A549 (cell line): ENCODE data around the gene CAVIN3. TPM values are rescaled to one million over a fixed set of nuclear protein-coding genes. Genes with fewer than 3 reads are reported as not detected.

Source experiments
- ATAC-seq, 2 experiments: fragments of 200-7000 bp in 1 of 2; fragments of >200 bp in 1 of 2; cut with Nextera tagmentation in 1 of 2; cut with Tn5 transposase in 1 of 2; 3 replicates each; pipeline versions ENCODE4 v1.8.0 to v1.9.1; 2018 to 2020; ENCODE audit warnings: mild to moderate bottlenecking in 1 of 2, moderate library complexity in 1 of 2
- CTCF ChIA-PET: fragments of 300-600 bp; sonication (Branson Sonifier 250); formaldehyde crosslinking; extraction: SDS; loops from one replicate; lab custom pipeline; 2021; ENCODE audit warnings: antibody characterized with exemption, inconsistent platforms; lab: Yijun Ruan, JAX
- POLR2A ChIA-PET: fragments of 350-600 bp; formaldehyde crosslinking; extraction: SDS; loops from one replicate; lab custom pipeline; 2021; ENCODE audit warnings: antibody characterized with exemption, inconsistent platforms; lab: Yijun Ruan, JAX
- DNase-seq, 2 experiments: peaks; one replicate each; pipeline versions ENCODE4 v3.0.0 to v3.0.0-alpha.2; 2011 to 2016; ENCODE audit warnings: low read depth in 1 of 2, low spot score in 1 of 2
- FAIRE-seq: peaks from 2 replicates; lab custom pipeline; 2011; peaks lifted over from hg19 to GRCh38; lab: Jason Lieb, UNC
- H3K27ac ChIP-seq, 2 experiments: fragments of >200 bp; sonication (Bioruptor Twin); formaldehyde crosslinking; 3 replicates each; pipeline ENCODE4 v1.5.1; 2016 to 2017
- H3K4me1 ChIP-seq: fragments of >200 bp; sonication (Bioruptor Twin); formaldehyde crosslinking; 3 replicates; pipeline ENCODE4 v1.6.1; 2016
- H3K4me2 ChIP-seq: fragments of >200 bp; sonication (Bioruptor Twin); formaldehyde crosslinking; 3 replicates; pipeline ENCODE4 v1.6.1; 2016
- H3K4me3 ChIP-seq: fragments of >200 bp; sonication (Bioruptor Twin); formaldehyde crosslinking; 3 replicates; pipeline ENCODE4 v1.5.1; 2016
- H3K9me3 ChIP-seq: fragments of >200 bp; sonication (Bioruptor Twin); formaldehyde crosslinking; 3 replicates; pipeline ENCODE4 v1.6.1; 2016
- CBX2 ChIP-seq: fragments of 200-600 bp; sonication (generic); IDR thresholded peaks from 2 replicates; pipeline ENCODE4 v1.6.1; 2016; ENCODE audit warnings: low read depth, mild to moderate bottlenecking, borderline replicate concordance
- CEBPB ChIP-seq, 2 experiments: fragments of >200 bp in 1 of 2; sonication (Bioruptor Twin) in 1 of 2; formaldehyde crosslinking in 1 of 2; IDR thresholded peaks; 2 replicates each; pipeline ENCODE4 v1.6.1; 2012 to 2016
- EHMT2 ChIP-seq: fragments of 200-600 bp; sonication (generic); IDR thresholded peaks from 2 replicates; pipeline ENCODE4 v1.6.1; 2016; ENCODE audit warnings: antibody characterized with exemption, low read depth, mild to moderate bottlenecking, moderate library complexity
- EP300 ChIP-seq, 2 experiments: fragments of >200 bp; sonication (Bioruptor Twin); formaldehyde crosslinking; IDR thresholded peaks; 2 replicates in 1 of 2; 3 replicates in 1 of 2; pipeline ENCODE4 v1.6.1; 2016 to 2017
- GATA3 ChIP-seq: IDR thresholded peaks from 2 replicates; pipeline ENCODE4 v1.6.1; 2012; ENCODE audit warnings: borderline replicate concordance
- HDAC2 ChIP-seq: fragments of 200-600 bp; sonication (generic); IDR thresholded peaks from 2 replicates; pipeline ENCODE4 v1.6.1; 2016
- HEYL ChIP-seq: fragments of 250-450 bp; sonication (Bioruptor Pico); IDR thresholded peaks from 2 replicates; pipeline ENCODE4 v1.8.0; 2021; ENCODE audit warnings: mild to moderate bottlenecking, moderate library complexity
- JUN ChIP-seq, 2 experiments: fragments of >200 bp; sonication (Bioruptor Twin); formaldehyde crosslinking; IDR thresholded peaks; 2 replicates in 1 of 2; 3 replicates in 1 of 2; pipeline ENCODE4 v1.6.1; 2016 to 2017
- KDM1A ChIP-seq: fragments of 200-600 bp; sonication (generic); IDR thresholded peaks from 2 replicates; pipeline ENCODE4 v1.6.1; 2016; ENCODE audit warnings: low read depth, mild to moderate bottlenecking
- MYC ChIP-seq: IDR thresholded peaks from 2 replicates; pipeline ENCODE4 v1.6.1; 2012; ENCODE audit warnings: mild to moderate bottlenecking, inconsistent platforms, low read length, improper control_type of control experiment, borderline replicate concordance
- NFE2L2 ChIP-seq: fragments of 150-350 bp; conservative IDR thresholded peaks from 2 replicates; pipeline ENCODE4 v1.6.1; 2014; ENCODE audit warnings: low read length
- NPAS2 ChIP-seq: fragments of 250-450 bp; sonication (Bioruptor Pico); IDR thresholded peaks from 2 replicates; pipeline ENCODE4 v1.8.0; 2022; ENCODE audit warnings: mild to moderate bottlenecking, moderate library complexity, borderline replicate concordance
- PBX3 ChIP-seq: IDR thresholded peaks from 2 replicates; pipeline ENCODE4 v1.6.1; 2012
- RARB ChIP-seq: fragments of 250-450 bp; sonication (Bioruptor Pico); IDR thresholded peaks from 2 replicates; pipeline ENCODE4 v1.8.0; 2021; ENCODE audit warnings: mild to moderate bottlenecking, moderate library complexity
- RCOR1 ChIP-seq: fragments of 150-350 bp; IDR thresholded peaks from 2 replicates; pipeline ENCODE4 v1.6.1; 2014; ENCODE audit warnings: antibody characterized with exemption, low read length, low read depth
- RNF2 ChIP-seq: fragments of 200-600 bp; sonication (generic); IDR thresholded peaks from 2 replicates; pipeline ENCODE4 v1.6.1; 2016; ENCODE audit warnings: low read depth, mild to moderate bottlenecking, antibody characterized with exemption, moderate library complexity, borderline replicate concordance
- SREBF2 ChIP-seq: fragments of 450-650 bp; IDR thresholded peaks from 2 replicates; pipeline ENCODE4 v1.6.1; 2014; ENCODE audit warnings: mild to moderate bottlenecking, moderate library complexity
- TP53 ChIP-seq: fragments of 250-450 bp; sonication (Bioruptor Pico); IDR thresholded peaks from 2 replicates; pipeline ENCODE4 v1.5.0; 2021; ENCODE audit warnings: mild to moderate bottlenecking, moderate library complexity
- WGBS: methylation state at CpG from one replicate; pipeline ENCODE4 v1.1.6; 2017; ENCODE audit errors: missing lambda C conversion rate; 5-methylcytosine and 5-hydroxymethylcytosine counted together
- polyA plus RNA-seq, 4 experiments: library from polyadenylated mRNA; depleted of rRNA in 3 of 4; stranded (reverse); fragments of >200 nt; fragmentation: RNase III in 1 of 4; extraction: RNeasy Plus Mini Kit Qiagen cat#74134 plus additional on column Dnase treatment in 1 of 4; gene quantifications; 2 replicates in 3 of 4; 3 replicates in 1 of 4; pipeline ENCODE4 v1.2.3, GENCODE V29; 2011 to 2017
- TF ChIP-seq, protein P1 (sequence below): fragments of >200 bp; sonication (Bioruptor Twin); formaldehyde crosslinking; IDR thresholded peaks from 3 replicates; pipeline ENCODE4 v1.5.1; 2016
- TF ChIP-seq, protein P2 (sequence below): fragments of 200-600 bp; sonication (generic); IDR thresholded peaks from 2 replicates; pipeline ENCODE4 v1.6.1; 2016; ENCODE audit warnings: antibody characterized with exemption, mild to moderate bottlenecking, moderate library complexity
- TF ChIP-seq, protein P3 (sequence below): fragments of >200 bp; sonication (Bioruptor Twin); formaldehyde crosslinking; IDR thresholded peaks from 2 replicates; pipeline ENCODE4 v1.6.1; 2016
- TF ChIP-seq, protein P4 (sequence below): fragments of 250-450 bp; sonication (Bioruptor Pico); IDR thresholded peaks from 2 replicates; pipeline ENCODE4 v1.5.0; 2020; ENCODE audit warnings: low read depth, mild to moderate bottlenecking, moderate library complexity

CAVIN3 gene
- polyA plus RNA-seq, 2 of the 4 experiments (the other 2 are of a cell fraction), result 6.0 to 26.7 TPM

- TF ChIP-seq, protein P1, sequence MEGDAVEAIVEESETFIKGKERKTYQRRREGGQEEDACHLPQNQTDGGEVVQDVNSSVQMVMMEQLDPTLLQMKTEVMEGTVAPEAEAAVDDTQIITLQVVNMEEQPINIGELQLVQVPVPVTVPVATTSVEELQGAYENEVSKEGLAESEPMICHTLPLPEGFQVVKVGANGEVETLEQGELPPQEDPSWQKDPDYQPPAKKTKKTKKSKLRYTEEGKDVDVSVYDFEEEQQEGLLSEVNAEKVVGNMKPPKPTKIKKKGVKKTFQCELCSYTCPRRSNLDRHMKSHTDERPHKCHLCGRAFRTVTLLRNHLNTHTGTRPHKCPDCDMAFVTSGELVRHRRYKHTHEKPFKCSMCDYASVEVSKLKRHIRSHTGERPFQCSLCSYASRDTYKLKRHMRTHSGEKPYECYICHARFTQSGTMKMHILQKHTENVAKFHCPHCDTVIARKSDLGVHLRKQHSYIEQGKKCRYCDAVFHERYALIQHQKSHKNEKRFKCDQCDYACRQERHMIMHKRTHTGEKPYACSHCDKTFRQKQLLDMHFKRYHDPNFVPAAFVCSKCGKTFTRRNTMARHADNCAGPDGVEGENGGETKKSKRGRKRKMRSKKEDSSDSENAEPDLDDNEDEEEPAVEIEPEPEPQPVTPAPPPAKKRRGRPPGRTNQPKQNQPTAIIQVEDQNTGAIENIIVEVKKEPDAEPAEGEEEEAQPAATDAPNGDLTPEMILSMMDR, result peak; percentile 46
- TF ChIP-seq SREBF2, result no peak
- no peak for TF ChIP-seq EP300 (IDR thresholded peaks at IDR 0.05)
These were observed 22.5 kb downstream of the CAVIN3 start (continued) for GRCh38 chr11:6297831-6298230.

DNA sequence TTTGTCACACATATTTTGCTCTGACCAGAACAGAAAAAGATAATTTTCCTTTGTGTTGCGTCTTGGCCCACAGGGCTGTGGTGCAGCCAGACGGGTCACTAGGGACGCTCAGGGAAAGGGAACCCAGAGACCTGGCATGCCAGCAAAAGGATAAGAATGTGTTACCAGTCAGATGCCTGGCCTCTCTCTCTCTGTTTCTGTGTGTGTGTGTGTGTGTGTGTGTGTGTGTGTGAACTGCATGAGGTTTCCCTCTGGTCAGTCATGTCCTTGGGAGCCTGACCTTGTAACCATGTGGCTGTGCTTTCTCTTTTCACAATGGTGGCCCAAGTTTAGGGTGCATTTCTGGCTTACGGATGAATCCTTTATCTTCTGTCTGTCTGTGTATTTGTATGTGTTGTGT lies 35.3 kb downstream of the CAVIN3 start:
- H3K27ac ChIP-seq, result no peak overlapping the region
- TF ChIP-seq KDM1A (no peak), CBX2 (no peak), HEYL (CRISPR knock-in tag) (no peak), RARB (no peak), GATA3 (no peak)
- no peak overlapping the region for H3K4me2 ChIP-seq
- WGBS, result 54% methylated on average over 4 of the region's 4 CpGs
- peaks cover 9% of the 10 kb centered on the region; the same call in 1 of the 3 replicates for H3K4me1 ChIP-seq
- ATAC-seq, result no peak
- H3K4me3 ChIP-seq, result no peak overlapping the region
- CTCF ChIA-PET, result interaction anchor here (1.4 to 1.5 kb wide), 2 partner anchors 13 to 30 kb away, joined by 4 to 5 read pairs; no protein-coding TSS in a partner anchor
- POLR2A ChIA-PET, result no interaction called here
- no peaks in the 10 kb centered on the region for H3K9me3 ChIP-seq
- FAIRE-seq, result no peak
- DNase-seq, result no peak

GRCh38 chr11:6284250-6284649 lies 36.1 kb downstream of the CAVIN3 start:
- peaks cover 9% of the 10 kb centered on the region; the same call in 1 of the 3 replicates for H3K4me1 ChIP-seq
- DNase-seq (no peak), FAIRE-seq (no peak), ATAC-seq (no peak)
- ChIA-PET CTCF (no interaction called here), POLR2A (no interaction called here)
- H3K4me2 ChIP-seq, result no peak overlapping the region
- H3K9me3 ChIP-seq, result no peaks in the 10 kb centered on the region
- H3K27ac ChIP-seq, result no peak overlapping the region
- WGBS, result 48% methylated on average over 3 of the region's 3 CpGs
- H3K4me3 ChIP-seq, result no peak overlapping the region
- no peak for TF ChIP-seq NFE2L2
- no peak for TF ChIP-seq JUN (IDR thresholded peaks at IDR 0.05)
- no peak for TF ChIP-seq EHMT2
- TF ChIP-seq RNF2, result no peak
- TF ChIP-seq RCOR1, result no peak
- no peak for TF ChIP-seq MYC
- TF ChIP-seq TP53 (CRISPR knock-in tag), result no peak
- no peak for TF ChIP-seq CEBPB (IDR thresholded peaks at IDR 0.05)
- TF ChIP-seq PBX3, result no peak
- TF ChIP-seq NPAS2 (CRISPR knock-in tag), result no peak
- TF ChIP-seq HDAC2, result no peak
- TF ChIP-seq, protein P2, sequence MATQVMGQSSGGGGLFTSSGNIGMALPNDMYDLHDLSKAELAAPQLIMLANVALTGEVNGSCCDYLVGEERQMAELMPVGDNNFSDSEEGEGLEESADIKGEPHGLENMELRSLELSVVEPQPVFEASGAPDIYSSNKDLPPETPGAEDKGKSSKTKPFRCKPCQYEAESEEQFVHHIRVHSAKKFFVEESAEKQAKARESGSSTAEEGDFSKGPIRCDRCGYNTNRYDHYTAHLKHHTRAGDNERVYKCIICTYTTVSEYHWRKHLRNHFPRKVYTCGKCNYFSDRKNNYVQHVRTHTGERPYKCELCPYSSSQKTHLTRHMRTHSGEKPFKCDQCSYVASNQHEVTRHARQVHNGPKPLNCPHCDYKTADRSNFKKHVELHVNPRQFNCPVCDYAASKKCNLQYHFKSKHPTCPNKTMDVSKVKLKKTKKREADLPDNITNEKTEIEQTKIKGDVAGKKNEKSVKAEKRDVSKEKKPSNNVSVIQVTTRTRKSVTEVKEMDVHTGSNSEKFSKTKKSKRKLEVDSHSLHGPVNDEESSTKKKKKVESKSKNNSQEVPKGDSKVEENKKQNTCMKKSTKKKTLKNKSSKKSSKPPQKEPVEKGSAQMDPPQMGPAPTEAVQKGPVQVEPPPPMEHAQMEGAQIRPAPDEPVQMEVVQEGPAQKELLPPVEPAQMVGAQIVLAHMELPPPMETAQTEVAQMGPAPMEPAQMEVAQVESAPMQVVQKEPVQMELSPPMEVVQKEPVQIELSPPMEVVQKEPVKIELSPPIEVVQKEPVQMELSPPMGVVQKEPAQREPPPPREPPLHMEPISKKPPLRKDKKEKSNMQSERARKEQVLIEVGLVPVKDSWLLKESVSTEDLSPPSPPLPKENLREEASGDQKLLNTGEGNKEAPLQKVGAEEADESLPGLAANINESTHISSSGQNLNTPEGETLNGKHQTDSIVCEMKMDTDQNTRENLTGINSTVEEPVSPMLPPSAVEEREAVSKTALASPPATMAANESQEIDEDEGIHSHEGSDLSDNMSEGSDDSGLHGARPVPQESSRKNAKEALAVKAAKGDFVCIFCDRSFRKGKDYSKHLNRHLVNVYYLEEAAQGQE, result no peak
- TF ChIP-seq, protein P3, sequence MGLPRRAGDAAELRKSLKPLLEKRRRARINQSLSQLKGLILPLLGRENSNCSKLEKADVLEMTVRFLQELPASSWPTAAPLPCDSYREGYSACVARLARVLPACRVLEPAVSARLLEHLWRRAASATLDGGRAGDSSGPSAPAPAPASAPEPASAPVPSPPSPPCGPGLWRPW, result no peak
- TF ChIP-seq, protein P4, sequence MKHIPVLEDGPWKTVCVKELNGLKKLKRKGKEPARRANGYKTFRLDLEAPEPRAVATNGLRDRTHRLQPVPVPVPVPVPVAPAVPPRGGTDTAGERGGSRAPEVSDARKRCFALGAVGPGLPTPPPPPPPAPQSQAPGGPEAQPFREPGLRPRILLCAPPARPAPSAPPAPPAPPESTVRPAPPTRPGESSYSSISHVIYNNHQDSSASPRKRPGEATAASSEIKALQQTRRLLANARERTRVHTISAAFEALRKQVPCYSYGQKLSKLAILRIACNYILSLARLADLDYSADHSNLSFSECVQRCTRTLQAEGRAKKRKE (CRISPR knock-in tag), result no peak
- no peak for TF ChIP-seq KDM1A
